Naive thymus-derived CD8-positive, alpha-beta T cell (primary cell): ENCODE results near the gene KRT4. TPM values are rescaled to one million over a fixed set of nuclear protein-coding genes. Genes with fewer than 3 reads are reported as not detected.
A peak's percentile ranks its signal among the peaks of the same experiment; 100 is the strongest.

Experiments used
- ATAC-seq, 2 donors: fragments of 150-1000 bp; cut with Tn5 transposase in 1 of 2; sonication (Bioruptor Pico), chemical (Tn5 transposase) in 1 of 2; 1 replicate in 1 of 2; 2 replicates in 1 of 2; pipeline ENCODE4 v1.10.0; 2021; ENCODE audit warnings: mild to moderate bottlenecking in 2 of 2, moderate library complexity in 2 of 2
- POLR2A ChIA-PET: fragments of 350-600 bp; sonication (Branson Sonifier 250); formaldehyde crosslinking; loops from one replicate; lab custom pipeline; 2021; ENCODE audit warnings: antibody characterized with exemption; lab: Charles Lee
- DNase-seq, 10 donors: peaks; one replicate each; pipeline versions ENCODE4 v3.0.0 to v3.0.0-alpha.2; 2020 to 2022
- H3K27ac Mint-ChIP-seq, 10 donors: one replicate each; pipeline ENCODE4 v1.8.0; 2020 to 2022; ENCODE audit warnings: mild to moderate bottlenecking in 10 of 10, mixed read lengths in 10 of 10, moderate library complexity in 4 of 10, inconsistent platforms in 1 of 10
- H3K27me3 Mint-ChIP-seq, 5 donors: one replicate each; pipeline ENCODE4 v1.8.0; 2021 to 2022; ENCODE audit warnings: mixed read lengths in 5 of 5
- H3K36me3 Mint-ChIP-seq, 3 donors: one replicate each; pipeline ENCODE4 v1.8.0; 2020 to 2022; ENCODE audit warnings: mixed read lengths in 3 of 3, mild to moderate bottlenecking in 2 of 3, inconsistent platforms in 1 of 3
- H3K4me1 Mint-ChIP-seq, 4 donors: one replicate each; pipeline ENCODE4 v1.8.0; 2021 to 2022; ENCODE audit warnings: mixed read lengths in 4 of 4
- H3K4me3 Mint-ChIP-seq, 10 donors: one replicate each; pipeline ENCODE4 v1.8.0; 2020 to 2022; ENCODE audit warnings: mild to moderate bottlenecking in 10 of 10, mixed read lengths in 10 of 10, moderate library complexity in 6 of 10, inconsistent platforms in 1 of 10
- H3K9me3 Mint-ChIP-seq, 9 donors: one replicate each; pipeline ENCODE4 v1.8.0; 2020 to 2022; ENCODE audit warnings: mixed read lengths in 9 of 9, mild to moderate bottlenecking in 3 of 9, inconsistent platforms in 1 of 9, moderate library complexity in 1 of 9
- polyA plus RNA-seq, 3 donors: library from polyadenylated mRNA; unstranded; fragments of 300-500 nt; fragmentation: Illumina TruSeq; gene quantifications; one replicate each; pipeline ENCODE4 v1.2.3, GENCODE V29; 2021
- total RNA-seq, 8 experiments: library from RNA in 2 of 8; stranded (reverse) in 2 of 8; gene quantifications; one replicate each; pipeline ENCODE4 v1.2.3 and lab custom pipeline; 2021 to 2026

Gene KRT4
- total and polyA plus RNA-seq, 5 experiments from 2014 or later: not detected

GRCh38 chr12:52824741-52825410, 11.0 kb upstream of the KRT4 start:
- no peaks in the 10 kb centered on the region for H3K9me3 Mint-ChIP-seq
- peak overlapping the region in 2 of 10 donors; percentile 9 to 39 for H3K27ac Mint-ChIP-seq
- no peaks in the 10 kb centered on the region for H3K36me3 Mint-ChIP-seq
- no peak overlapping the region for H3K4me3 Mint-ChIP-seq
- DNase-seq: peak in 1 of 10 donors; percentile 4
- peaks cover 0 to 2% (median 0%) of the 10 kb centered on the region in 5 donors for H3K27me3 Mint-ChIP-seq
- ATAC-seq: no peak
- POLR2A ChIA-PET: no interaction called here
- peaks cover 5 to 12% (median 9%) of the 10 kb centered on the region in 4 donors for H3K4me1 Mint-ChIP-seq

DNA sequence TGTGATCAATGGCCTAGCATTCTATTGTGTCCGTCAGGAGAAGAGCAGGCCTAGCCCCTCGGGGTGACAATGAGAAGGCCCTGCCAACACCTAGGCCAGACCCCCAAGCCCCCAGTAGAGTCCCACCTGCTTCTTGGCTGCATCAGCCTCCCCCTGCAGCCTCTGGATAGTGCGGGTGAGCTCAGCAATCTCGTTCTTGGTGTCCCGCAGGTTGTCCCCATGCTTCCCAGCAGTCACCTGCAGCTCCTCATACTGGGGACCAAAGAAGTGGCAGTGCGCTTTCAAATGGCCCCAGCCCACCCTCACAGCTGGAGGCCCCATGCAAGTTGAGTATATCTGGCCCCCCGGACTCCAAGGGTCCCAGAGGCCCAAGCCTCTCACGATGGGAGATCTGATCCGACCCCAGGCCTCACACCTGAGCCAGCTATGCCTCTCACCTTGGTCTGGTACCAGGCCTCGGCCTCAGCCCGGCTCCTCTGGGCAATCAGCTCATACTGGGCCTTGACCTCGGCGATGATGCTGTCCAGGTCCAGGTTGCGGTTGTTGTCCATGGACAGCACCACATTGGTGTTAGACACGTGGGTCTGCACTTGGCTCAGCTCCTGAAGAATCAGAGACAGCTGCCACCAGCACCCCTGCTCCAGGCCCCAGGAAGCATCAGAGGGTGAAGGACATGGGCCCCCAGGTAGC, 10.0 kb upstream of the KRT4 start:
- ATAC-seq (no peak), DNase-seq (no peak)
- no peak overlapping the region for H3K4me3 Mint-ChIP-seq
- peaks cover 5 to 11% (median 9%) of the 10 kb centered on the region in 4 donors for H3K4me1 Mint-ChIP-seq
- H3K27ac Mint-ChIP-seq: peak overlapping the region in 3 of 10 donors; percentile 11 to 77 (median 75)
- H3K9me3 Mint-ChIP-seq: no peaks in the 10 kb centered on the region
- no peaks in the 10 kb centered on the region for H3K36me3 Mint-ChIP-seq
- POLR2A ChIA-PET: no interaction called here
- peaks cover 0 to 2% (median 0%) of the 10 kb centered on the region in 5 donors for H3K27me3 Mint-ChIP-seq

DNA sequence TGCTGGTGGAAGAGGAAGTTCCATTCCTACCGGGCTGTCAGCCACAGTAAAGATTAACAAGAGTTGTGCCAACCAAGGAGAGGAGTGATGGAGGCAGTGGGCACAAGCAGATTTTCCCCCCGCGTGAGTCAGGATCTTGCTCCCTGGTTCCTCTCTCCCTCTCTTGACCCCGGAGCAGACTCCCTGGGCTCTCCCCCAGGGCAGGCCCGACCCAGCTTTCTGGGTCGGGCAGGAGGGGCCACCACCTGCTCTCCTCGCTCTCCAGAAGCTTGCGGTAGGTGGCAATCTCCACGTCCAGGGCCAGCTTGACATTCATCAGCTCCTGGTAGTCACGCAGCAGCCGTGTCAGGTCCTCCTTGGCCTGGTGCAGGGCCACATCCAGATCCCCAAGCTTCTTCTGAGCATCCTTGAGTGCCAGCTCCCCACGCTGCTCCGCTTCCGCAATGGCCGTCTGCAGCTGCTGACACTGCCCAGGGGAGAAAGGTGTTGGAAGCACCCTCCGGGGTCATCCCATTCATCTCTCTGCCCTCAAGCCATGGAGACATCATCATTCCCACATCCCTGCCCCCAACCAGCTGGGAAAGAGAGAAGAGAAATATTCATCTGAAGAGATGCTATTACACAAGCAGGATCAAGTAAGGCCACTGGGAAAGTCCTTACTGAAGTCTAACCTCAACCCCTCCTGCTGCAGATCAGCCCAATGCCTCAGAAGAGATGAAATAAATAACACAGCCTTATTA, 9.0 kb upstream of the KRT4 start:
- Mint-ChIP-seq H3K4me1 (peaks cover 2 to 12% (median 8%) of the 10 kb centered on the region in 4 donors), H3K27ac (peak overlapping the region in 2 of 10 donors; percentile 60), H3K27me3 (peaks cover 0 to 4% (median 0%) of the 10 kb centered on the region in 5 donors), H3K9me3 (no peaks in the 10 kb centered on the region), H3K36me3 (no peaks in the 10 kb centered on the region), H3K4me3 (no peak overlapping the region)
- DNase-seq (no peak), ATAC-seq (no peak)
- POLR2A ChIA-PET: no interaction called here

GRCh38 chr12:52821826-52822660, 8.1 kb upstream of the KRT4 start:
- no peak for ATAC-seq
- H3K27me3 Mint-ChIP-seq: peaks cover 0 to 4% (median 0%) of the 10 kb centered on the region in 5 donors
- H3K36me3 Mint-ChIP-seq: no peaks in the 10 kb centered on the region
- H3K27ac Mint-ChIP-seq: peak overlapping the region in 4 of 10 donors; percentile 28 to 79 (median 48)
- peaks cover 10 to 21% (median 15%) of the 10 kb centered on the region in 4 donors for H3K4me1 Mint-ChIP-seq
- no peak overlapping the region for H3K4me3 Mint-ChIP-seq
- H3K9me3 Mint-ChIP-seq: no peaks in the 10 kb centered on the region
- no peak for DNase-seq
- POLR2A ChIA-PET: no interaction called here

DNA sequence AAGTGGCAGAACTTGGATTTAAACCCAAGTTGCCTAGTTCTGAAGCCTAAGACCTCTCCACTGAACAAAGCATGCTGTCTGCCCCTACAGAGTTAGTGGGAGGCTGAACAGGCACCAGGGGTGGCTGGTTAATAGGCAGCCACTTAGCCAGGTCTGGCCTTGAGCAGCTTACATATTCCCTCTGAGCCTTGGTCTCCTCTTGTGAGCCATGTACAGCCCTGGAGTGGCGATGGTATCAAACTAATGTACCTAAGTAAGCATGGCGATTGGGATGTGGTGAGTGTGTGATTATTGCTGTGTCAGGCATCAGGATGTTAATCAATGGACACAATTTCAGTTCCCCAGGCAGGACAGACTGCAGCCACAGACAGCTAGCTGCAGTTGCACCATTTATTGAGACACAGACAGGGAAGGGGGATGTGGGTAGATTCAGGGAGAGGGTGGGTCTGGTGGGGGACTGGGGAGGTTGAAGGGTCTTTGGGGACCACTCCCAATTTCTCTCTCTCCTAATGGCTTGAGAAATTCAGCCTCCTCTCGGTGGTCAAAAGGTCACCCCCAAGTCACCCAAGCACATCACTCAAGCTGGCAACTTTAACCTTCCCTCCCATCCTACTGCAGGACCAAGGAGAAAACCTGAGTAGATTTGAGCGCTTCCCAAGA, 7.3 kb upstream of the KRT4 start:
- H3K4me3 Mint-ChIP-seq: no peak overlapping the region
- peaks cover 0 to 4% (median 0%) of the 10 kb centered on the region in 5 donors for H3K27me3 Mint-ChIP-seq
- peaks cover 10 to 22% (median 15%) of the 10 kb centered on the region in 4 donors for H3K4me1 Mint-ChIP-seq
- H3K36me3 Mint-ChIP-seq: no peaks in the 10 kb centered on the region
- POLR2A ChIA-PET: no interaction called here
- no peaks in the 10 kb centered on the region for H3K9me3 Mint-ChIP-seq
- DNase-seq (no peak), ATAC-seq (no peak)
- peak overlapping the region in 4 of 10 donors; percentile 11 to 56 (median 28) for H3K27ac Mint-ChIP-seq

DNA sequence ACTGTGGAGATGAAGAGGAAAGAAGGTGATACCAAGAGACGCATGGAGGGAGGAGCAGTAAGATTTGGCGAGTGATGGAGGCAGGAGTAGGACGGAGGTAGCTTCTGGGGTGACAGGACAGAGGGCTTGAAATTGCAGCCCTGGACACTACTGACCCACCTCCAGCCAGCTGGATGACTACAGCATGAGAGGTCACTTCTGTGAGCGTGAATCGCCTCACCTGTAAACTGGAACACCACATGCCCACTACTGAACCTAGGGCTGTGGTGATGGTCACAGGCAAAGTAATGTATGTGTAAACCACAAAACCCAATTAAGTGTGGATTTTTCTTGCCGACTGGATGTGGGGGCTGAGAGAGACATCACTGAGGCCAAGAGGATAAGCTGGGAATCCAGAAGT, 6.6 kb upstream of the KRT4 start:
- ATAC-seq (no peak), DNase-seq (no peak)
- H3K36me3 Mint-ChIP-seq: no peaks in the 10 kb centered on the region
- H3K4me3 Mint-ChIP-seq: no peak overlapping the region
- no peaks in the 10 kb centered on the region for H3K9me3 Mint-ChIP-seq
- peak overlapping the region in 3 of 10 donors; percentile 28 to 49 (median 46) for H3K27ac Mint-ChIP-seq
- POLR2A ChIA-PET: no interaction called here
- H3K27me3 Mint-ChIP-seq: peaks cover 0 to 4% (median 0%) of the 10 kb centered on the region in 5 donors
- H3K4me1 Mint-ChIP-seq: peaks cover 10 to 22% (median 15%) of the 10 kb centered on the region in 4 donors

DNA sequence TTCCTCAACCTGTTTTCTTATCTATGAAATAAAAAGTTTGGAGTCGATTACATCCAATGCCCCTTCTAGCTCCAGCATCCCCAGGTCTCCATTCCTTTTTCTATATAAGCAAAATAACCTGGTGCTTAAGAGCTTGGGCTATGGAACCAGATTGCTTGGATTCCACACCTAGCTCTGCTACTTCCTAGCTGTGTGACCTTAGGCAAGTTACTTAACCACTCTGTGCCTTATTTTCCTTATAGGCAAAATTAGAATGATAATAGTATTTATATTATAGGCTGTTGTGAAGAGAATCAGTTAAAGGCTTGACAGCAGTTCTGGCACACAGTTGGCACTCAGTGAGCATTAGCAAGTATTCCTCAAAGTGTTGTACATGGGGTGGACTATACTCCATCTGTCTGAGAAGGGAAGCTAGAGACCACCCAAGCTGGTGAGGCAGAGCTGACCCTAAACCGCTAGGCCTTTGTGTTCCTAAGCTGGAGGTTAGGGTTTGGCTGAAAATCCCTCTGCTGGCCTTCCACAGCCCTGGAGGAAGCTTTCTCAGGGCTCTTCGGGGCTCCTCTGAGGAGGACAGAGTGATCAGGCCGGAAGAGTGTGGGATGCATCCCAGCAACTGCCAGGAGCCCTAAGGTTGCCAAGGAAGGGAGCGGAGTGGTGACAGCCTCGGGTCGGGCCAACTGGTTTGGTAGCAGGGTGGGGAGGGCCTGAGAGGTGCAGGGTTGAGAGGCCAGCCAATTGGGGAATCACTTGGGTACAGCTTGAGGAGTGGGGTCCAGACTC, 6.0 kb upstream of the KRT4 start:
- no peak for ATAC-seq
- no peaks in the 10 kb centered on the region for H3K36me3 Mint-ChIP-seq

DNA sequence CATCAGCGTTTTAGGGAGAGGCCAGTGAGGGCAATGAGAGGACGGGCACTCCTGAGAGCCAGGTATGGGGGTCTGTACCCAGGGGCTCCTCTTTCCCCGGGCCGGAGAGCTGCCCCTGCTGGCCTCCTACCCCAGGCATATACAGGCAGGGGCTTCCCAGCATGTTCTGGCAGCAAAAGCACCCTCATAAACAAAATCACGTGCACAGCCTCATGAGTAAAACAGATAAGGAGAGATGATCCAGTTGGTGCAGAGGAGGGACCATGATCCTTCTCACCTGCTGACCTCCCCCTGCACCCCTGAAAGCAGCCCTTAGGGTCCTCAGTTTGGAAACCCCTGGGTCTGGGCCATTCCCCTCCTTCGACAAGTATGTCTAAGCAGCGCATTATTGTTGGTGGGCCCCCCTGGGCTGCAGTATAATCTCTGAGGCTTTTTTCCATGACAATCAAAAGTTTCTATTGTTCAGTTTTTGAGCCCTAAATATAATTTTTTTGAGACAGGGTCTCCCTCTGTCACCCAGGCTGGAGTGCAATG, 5.0 kb upstream of the KRT4 start:
- POLR2A ChIA-PET: no interaction called here
- ATAC-seq: no peak
- Mint-ChIP-seq H3K27me3 (peaks cover 0 to 4% (median 0%) of the 10 kb centered on the region in 5 donors), H3K4me3 (no peak overlapping the region), H3K36me3 (no peaks in the 10 kb centered on the region), H3K4me1 (peaks cover 10 to 22% (median 15%) of the 10 kb centered on the region in 4 donors), H3K27ac (peak overlapping the region in 1 of 10 donors; percentile 21), H3K9me3 (no peaks in the 10 kb centered on the region)
- no peak for DNase-seq

More for the DNA sequence above, 6.0 kb upstream of the KRT4 start:
- DNase-seq: no peak
- POLR2A ChIA-PET: no interaction called here
- Mint-ChIP-seq H3K4me1 (peaks cover 10 to 22% (median 15%) of the 10 kb centered on the region in 4 donors), H3K4me3 (no peak overlapping the region), H3K27me3 (peaks cover 0 to 4% (median 0%) of the 10 kb centered on the region in 5 donors), H3K9me3 (no peaks in the 10 kb centered on the region), H3K27ac (peak overlapping the region in 4 of 10 donors; percentile 28 to 57 (median 42))

GRCh38 chr12:52818388-52818787, 4.5 kb upstream of the KRT4 start:
- no peak for DNase-seq
- H3K4me3 Mint-ChIP-seq: peak overlapping the region in 3 of 10 donors; percentile 20 to 70 (median 30)
- H3K36me3 Mint-ChIP-seq: no peaks in the 10 kb centered on the region
- peaks cover 10 to 22% (median 15%) of the 10 kb centered on the region in 4 donors for H3K4me1 Mint-ChIP-seq
- H3K27ac Mint-ChIP-seq: peak overlapping the region in 4 of 10 donors; percentile 21 to 76 (median 66)
- POLR2A ChIA-PET: no interaction called here
- peaks cover 0 to 4% (median 0%) of the 10 kb centered on the region in 5 donors for H3K27me3 Mint-ChIP-seq
- no peaks in the 10 kb centered on the region for H3K9me3 Mint-ChIP-seq
- ATAC-seq: no peak

DNA sequence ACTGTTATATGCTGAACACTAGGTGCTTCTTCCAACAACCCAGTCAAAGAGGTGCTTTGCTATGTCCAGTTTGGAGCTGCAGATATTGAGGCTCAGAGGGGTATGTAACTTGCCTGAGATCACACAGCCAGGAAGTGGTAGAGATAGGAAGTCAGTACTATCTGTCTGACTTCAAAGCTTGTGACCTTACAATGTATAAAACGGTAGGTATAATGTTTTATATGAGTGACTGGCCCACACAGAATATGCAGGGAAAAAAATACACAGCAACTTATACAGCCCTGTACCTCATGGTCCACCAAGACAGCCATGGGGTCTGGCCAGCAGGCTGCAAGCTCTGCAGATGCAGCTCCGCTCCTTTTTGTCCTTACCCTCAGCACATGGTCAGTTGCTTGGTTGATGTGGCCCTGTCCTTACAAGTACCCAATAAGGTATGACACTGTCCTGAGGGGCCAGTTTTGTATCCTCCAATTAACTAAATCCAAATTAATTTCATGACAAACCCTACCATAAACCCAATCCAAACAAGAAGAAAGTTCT, 3.9 kb upstream of the KRT4 start:
- Mint-ChIP-seq H3K27me3 (peaks cover 0 to 4% (median 0%) of the 10 kb centered on the region in 5 donors), H3K4me3 (peak overlapping the region in 6 of 10 donors; percentile 20 to 50 (median 31)), H3K4me1 (peaks cover 10 to 22% (median 15%) of the 10 kb centered on the region in 4 donors), H3K36me3 (no peaks in the 10 kb centered on the region), H3K27ac (peak overlapping the region in 4 of 10 donors; percentile 19 to 76 (median 56)), H3K9me3 (no peaks in the 10 kb centered on the region)
- peak in 1 of 2 donors; percentile 53 for ATAC-seq
- POLR2A ChIA-PET: no interaction called here
- DNase-seq: no peak
